HG02885 (cell line): ENCODE data around the gene CBFA2T2.
"Not testable (repeated sequence)": the region's sequence is repeated elsewhere in the genome, so short reads cannot be mapped to it uniquely, and the experiment has no call there.

Source experiments
- ATAC-seq: cut with Tn5 transposase; IDR thresholded peaks from one replicate; pipeline ENCODE4 v1.9.1; 2021; ENCODE audit warnings: mild to moderate bottlenecking; ENCODE audit not compliant: unreplicated experiment, poor library complexity

The CBFA2T2 gene

GRCh38 chr20:33470457-33470856, 19.4 kb upstream of the CBFA2T2 start:
- ATAC-seq: no peak

- no peak for ATAC-seq
Measured at GRCh38 chr20:33470866-33471265, 19.0 kb upstream of the CBFA2T2 start.

- no peak for ATAC-seq
Measured at GRCh38 chr20:33472868-33473435, 16.9 kb upstream of the CBFA2T2 start.

DNA sequence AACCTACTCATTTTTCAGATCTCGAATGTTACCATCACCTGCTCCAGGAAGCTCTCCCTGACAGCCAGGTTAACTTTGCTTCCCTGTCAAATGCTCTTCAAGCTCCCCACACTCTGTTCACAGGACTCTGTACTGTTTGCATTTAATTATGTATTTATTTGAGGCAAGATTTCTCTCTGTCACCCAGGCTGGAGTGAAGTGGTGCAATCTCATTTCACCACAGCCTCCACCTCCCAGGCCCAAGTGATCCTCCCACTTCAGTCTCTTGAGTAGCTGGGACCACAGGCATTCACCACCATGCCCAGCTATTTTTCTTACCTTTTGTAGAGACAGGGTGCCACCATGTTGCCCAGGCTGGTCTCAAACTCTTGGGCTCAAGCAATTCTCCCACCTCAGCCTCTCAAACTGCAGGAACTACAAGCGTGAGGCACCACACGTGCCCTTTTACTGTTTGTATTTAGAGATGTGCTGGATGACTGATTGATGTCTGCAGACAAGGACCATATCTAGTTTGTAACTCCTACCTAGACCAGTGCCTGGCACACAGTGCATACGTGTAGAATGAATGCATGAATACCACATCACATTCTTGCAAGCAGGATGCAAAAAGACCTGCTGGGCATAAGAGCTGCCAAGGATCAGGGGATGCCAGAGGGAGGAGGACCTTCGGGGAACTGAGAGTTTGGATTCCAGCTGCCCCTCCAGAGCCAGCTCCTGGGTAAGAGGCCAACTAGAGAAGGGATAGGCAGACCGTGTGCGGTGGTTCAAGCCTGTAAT, 15.6 kb upstream of the CBFA2T2 start:
- no peak for ATAC-seq

GRCh38 chr20:33474963-33475362, 14.9 kb upstream of the CBFA2T2 start:
- no peak for ATAC-seq

DNA sequence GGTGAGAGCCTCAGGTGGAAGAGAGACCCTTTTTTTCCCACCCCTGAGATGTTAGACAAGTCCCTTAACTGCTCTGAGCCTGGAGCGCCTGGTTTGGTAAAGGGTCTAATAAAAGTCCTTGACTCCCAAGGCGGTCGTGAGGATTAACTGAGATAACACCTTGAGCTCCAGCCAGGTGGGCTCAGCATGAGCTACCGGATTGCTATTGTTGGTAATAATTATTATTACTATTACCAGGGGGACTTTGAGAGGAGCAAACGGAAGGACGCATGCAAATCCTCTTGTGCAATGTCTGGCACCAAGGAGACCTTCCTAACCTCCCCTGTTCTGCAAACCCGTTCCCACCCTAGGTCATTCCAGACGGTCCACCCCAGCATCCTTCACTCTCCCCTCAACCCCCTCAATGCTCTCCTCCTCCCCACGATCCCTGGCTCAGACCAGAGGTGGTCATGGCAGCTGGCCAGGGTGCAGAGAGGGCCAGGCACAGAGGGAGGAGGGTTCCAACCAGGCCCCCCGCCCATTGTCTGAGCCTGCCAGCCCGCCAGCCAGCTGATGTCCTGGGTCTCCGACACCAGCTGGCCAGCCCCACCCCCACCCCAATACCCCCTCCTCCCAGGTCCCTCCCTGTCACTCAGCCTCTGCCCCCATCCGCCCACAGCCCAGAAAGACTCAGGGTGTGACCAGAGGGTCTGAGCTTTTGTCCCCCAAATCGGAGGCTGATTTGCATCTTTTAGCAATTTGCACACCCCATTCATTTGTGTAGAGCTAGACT, 14.3 kb upstream of the CBFA2T2 start:
- ATAC-seq: no peak

GRCh38 chr20:33477386-33478234, 12.3 kb upstream of the CBFA2T2 start:
- ATAC-seq: no peak

DNA sequence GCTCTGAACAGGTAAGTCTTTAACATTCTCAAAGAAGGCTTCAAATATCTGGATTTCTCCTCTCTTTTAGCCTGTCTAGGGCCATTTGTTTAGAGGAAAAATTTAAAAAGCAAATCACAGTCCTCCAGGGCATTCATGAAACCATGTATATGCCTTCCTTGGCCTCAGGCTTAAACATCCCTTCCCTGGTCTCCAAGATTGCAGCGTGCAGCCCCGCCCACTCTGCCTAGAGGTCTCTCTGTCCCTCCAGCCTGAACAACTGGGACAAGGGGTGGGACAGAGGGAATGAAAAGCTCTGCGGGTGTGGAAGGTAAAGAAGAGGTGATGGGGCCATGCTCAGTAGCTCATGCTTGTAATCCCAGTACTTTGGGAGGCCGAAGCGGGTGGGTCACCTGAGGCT, 9.8 kb upstream of the CBFA2T2 start:
- no peak for ATAC-seq

DNA sequence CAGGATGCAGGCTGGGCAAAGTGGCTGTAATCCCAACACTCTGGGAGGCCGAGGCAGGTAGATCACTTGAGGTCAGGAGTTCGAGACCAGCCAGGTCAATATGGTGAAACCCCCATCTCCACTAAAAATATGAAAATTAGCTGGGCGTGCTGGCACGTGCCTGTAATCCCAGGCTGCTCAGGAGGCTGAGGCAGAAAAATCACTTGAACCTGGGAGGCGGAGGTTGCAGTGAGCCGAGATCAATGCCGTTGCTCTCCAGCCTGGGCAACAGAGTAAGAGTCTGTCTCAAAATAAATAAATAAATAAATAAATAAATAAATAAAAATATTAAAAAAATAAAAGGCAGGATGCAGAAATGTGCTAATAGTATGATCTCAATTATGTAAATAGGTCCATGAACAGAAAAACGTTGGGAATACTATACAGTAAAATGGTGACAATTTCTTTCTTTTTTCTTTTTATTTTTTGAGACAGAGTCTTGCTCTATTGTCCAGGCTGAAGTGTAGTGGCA, 8.4 kb upstream of the CBFA2T2 start:
- no peak for ATAC-seq

DNA sequence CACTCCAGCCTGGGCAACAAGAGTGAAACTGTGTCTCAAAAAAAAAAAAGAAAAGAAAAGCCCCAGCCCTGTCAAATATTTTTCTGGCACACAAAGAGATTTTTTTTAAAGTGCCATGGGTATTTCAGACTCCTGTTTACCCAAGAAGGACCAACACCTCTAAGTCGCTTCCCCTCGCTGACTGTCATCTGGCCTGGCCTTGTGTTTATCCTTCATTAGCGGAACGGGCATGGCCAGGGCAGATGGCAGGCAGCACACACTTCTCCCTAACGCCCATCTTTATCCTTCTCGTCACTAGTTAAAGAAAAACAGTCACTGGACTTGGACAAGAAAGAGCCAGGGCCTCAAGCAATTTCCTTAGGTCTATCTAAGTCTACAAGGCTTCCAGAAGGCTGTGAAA, 7.3 kb upstream of the CBFA2T2 start:
- no peak for ATAC-seq

- ATAC-seq: not testable (repeated sequence)
Measured at GRCh38 chr20:33483186-33483585, 6.7 kb upstream of the CBFA2T2 start.

DNA sequence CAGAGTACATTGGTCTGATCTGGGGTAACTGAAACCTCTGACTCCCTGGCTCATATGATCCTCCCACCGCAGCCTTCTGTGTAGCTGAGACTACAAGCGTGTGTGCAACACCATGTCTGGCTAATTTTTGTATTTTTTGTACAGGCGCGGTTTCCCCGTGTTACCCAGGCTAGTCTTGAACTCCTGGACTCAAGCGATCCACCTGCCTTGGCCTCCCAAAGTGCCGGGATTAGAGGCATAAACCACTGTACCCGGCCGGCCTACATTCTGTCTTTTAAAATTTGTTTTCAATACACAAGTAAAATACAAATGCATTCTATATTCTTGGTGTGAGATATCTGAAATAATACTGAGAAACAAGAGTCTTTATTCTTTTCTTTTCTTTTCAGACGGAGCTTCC, 1.7 kb upstream of the CBFA2T2 start:
- no peak for ATAC-seq

- not testable (repeated sequence) for ATAC-seq
Measured at GRCh38 chr20:33488661-33489494, 1.0 kb upstream of the CBFA2T2 start.

DNA sequence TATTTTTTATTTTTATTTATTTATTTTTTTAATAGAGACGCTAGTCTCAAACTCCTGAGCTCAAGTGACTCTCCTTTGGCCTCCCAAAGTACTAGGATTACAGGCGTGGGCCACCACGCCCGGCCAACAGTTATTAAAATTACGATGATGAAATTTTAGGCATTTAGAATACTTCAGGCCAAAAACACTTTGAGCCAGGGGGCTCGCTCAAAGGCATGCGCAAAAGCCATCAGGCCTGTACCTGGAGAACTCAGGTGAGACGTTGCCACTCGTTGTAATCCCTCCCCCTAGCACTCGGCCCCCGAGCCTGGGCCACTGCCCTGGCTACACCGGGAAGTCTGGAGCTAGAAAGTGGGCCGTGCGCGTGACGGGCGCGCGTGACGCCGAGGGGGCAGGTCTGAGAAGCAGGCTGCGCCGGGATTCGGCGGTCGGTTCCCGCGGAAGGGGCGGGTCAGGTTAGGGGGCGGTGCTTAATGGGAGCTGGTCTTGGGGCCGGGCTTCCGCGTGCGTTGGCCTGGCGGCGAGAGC, 337 bp upstream of the CBFA2T2 start:
- peak; percentile 94 for ATAC-seq

DNA sequence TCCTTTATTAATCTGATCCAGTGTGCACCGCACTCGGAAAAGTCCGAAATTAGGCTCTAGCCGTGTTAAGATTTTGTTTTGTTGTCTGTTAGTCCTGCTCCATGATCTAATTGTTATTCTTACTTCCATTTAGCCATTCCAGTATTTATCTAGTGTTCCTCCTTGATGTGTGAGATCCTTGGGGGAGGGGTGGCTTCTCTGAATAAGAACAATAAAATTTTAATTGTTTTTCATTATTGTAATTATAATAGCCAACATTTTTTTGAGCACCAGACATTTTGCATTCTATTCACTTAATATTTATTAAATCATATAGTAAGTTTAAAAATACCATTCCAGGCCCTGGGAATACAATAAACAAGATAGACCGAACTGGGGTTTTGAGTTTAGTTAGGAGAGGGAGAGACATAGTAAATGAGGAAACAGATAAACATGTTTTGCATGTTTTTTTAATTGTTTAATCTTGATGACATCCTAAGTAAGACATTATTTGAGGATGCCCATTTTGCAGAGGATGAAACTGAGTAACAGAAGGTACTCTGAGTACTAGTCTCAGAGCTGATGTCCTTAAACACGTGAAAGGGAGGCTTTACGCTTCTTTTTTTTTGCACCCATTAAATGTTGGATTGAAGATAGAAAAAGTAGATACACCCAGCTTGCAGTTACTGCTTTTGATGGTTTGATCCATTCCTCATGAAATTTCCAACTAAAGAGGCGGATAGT, 1.2 kb downstream of the CBFA2T2 start:
- no peak for ATAC-seq

DNA sequence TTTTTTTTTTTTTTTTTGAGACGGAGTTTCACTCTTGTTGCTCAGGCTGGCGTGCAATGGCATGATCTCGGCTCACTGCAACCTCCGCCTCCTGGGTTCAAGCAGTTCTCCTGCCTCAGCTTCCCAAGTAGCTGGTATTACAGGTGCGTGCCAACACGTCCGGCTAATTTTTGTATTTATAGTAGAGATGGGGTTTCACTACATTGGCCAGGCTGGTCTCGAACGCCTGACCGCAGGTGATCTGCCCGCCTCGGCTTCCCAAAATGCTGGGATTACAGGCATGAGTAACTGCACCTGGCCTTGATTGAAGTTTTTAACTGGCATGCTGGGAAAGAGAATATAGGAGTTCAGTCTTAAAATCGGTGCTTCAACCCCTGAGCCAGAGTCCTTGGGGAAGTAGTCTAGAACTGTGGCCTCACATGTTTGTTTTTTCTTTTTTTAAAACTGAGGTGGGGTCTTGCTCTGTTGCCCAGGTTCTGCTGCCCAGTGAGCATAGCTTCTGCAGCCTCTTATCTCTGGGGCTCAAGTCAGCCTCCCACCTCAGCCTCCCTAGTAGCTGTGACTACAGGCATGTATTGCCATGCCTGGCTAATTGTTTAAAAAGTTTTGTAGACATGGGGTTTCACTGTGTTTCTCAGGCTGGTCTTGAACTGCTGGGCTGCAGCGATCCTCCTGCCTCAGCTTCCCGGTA, 3.3 kb downstream of the CBFA2T2 start:
- ATAC-seq: no peak

DNA sequence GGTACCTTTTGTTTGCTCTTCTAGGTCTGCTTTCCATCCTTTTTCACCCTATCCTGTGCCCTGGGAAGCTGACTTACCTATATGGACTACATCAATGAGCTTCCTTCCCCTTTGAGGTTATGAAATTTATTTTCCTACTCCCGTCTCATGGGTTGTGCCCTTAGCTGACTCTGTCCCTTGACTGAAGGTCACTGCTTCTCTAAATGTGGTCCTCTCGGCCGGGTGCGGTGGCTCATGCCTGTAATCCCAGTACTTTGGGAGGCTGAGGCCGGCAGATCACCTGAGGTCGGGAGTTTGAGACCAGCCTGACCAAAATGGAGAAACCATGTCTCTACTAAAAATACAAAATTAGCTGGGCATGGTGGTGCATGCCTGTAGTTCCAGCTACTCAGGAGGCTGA, 6.9 kb downstream of the CBFA2T2 start:
- not testable (repeated sequence) for ATAC-seq

DNA sequence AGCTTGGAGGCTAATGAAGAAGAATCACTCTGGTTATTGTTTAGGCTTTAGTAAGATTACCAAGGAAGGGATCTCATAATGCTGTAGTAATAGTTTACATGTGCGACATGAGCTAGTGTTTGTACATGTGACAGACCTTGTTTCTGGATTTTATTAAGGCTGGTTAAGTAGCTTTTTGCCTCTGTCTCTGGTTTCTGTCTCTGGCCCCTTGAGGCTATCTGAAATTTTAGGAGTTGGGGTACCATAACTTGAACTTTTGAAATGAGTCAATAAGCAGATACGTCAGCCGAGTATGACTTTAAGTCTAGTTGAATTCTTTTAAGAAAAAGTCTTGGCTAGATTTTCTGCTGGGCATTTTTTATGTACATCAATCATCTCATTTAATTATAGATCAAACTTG, 9.5 kb downstream of the CBFA2T2 start:
- ATAC-seq: no peak
